Chondrocyte (in vitro differentiated cells): ENCODE measurements around the gene WFIKKN2. TPM values are rescaled to one million over a fixed set of nuclear protein-coding genes. Genes with fewer than 3 reads are reported as not detected.

Experiments
- DNase-seq: peaks from one replicate; pipeline ENCODE4 v3.0.0; 2021; ENCODE audit warnings: mixed read lengths, low spot score
- H3K27ac Mint-ChIP-seq: one replicate; pipeline ENCODE4 v1.8.0; 2021; ENCODE audit warnings: mild to moderate bottlenecking, moderate library complexity, mixed read lengths; ENCODE audit not compliant: unreplicated experiment
- H3K27me3 Mint-ChIP-seq: 2 replicates; pipeline ENCODE4 v1.8.0; 2021; ENCODE audit warnings: low read depth, mixed read lengths
- H3K36me3 Mint-ChIP-seq: 2 replicates; pipeline ENCODE4 v1.8.0; 2021; ENCODE audit warnings: low read depth, mixed read lengths
- H3K4me1 Mint-ChIP-seq: 2 replicates; pipeline ENCODE4 v1.8.0; 2021; ENCODE audit warnings: low read depth, mild to moderate bottlenecking, mixed read lengths
- H3K4me3 Mint-ChIP-seq: one replicate; pipeline ENCODE4 v1.8.0; 2021; ENCODE audit warnings: mild to moderate bottlenecking, moderate library complexity, mixed read lengths; ENCODE audit not compliant: unreplicated experiment
- H3K9me3 Mint-ChIP-seq: 2 replicates; pipeline ENCODE4 v1.8.0; 2021; ENCODE audit warnings: low read depth, mixed read lengths
- total RNA-seq: library from RNA; stranded (reverse); gene quantifications from 3 replicates; pipeline ENCODE4 v1.2.1, GENCODE V29; 2021
- TF ChIP-seq, protein P1 (sequence below): fragments of 200-600 bp; sonication (generic); IDR thresholded peaks from 2 replicates; pipeline ENCODE4 v1.5.0; 2021; ENCODE audit warnings: antibody characterized with exemption, mild to moderate bottlenecking, moderate library complexity

The WFIKKN2 gene
- total RNA-seq, 1 donor from 2014 or later = 0.12 TPM

DNA sequence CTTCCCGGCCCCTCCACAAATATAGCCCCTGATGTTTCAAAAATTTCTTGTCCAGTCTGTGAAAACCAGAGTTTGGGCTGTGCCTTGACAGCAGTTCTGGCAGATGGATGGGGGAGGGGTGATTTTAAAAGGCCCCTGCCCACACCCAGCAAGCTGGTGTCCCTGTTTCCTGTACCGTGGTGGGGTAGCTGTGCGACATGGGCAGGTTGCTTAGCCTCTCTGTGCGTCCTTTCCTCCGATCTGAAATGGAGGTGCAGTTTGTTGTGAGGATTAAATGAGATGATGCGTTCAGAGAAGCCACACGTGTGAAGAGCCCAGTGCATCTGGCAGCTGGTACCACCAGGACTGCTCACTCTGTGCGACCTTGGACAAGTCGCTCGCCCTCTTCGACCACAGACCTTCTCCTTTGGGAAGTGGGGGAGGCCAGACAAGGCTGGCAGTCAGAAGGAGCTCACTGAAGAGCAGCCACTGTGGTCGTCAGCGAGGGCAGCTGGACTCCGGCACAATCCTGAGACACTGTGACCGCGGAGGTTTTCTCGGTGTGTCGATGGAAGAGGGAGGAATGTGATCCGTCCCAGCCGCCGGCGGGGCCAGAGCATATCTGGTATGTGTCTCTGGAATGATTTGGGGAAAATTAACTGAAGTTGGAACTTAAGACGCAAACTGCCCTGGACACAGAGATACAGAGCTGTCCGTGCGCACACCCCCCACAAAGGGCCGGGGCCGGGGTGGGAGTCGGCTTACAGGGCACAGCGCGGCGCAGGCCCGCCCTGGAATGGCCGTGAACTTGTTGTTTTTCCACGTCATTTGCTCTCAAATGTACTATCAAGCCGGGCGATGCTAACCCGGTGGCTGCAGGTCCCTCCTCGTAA is 721 bp upstream of the WFIKKN2 start:
- H3K27ac Mint-ChIP-seq = peak overlapping the region; percentile 41
- peak; percentile 72 for DNase-seq

GRCh38 chr17:50836826-50837225 is 1.4 kb downstream of the WFIKKN2 start:
- no peaks in the 10 kb centered on the region for H3K27me3 Mint-ChIP-seq
- DNase-seq = peak; percentile 64
- H3K9me3 Mint-ChIP-seq = no peaks in the 10 kb centered on the region
- no peak overlapping the region for H3K27ac Mint-ChIP-seq
- TF ChIP-seq, protein P1, sequence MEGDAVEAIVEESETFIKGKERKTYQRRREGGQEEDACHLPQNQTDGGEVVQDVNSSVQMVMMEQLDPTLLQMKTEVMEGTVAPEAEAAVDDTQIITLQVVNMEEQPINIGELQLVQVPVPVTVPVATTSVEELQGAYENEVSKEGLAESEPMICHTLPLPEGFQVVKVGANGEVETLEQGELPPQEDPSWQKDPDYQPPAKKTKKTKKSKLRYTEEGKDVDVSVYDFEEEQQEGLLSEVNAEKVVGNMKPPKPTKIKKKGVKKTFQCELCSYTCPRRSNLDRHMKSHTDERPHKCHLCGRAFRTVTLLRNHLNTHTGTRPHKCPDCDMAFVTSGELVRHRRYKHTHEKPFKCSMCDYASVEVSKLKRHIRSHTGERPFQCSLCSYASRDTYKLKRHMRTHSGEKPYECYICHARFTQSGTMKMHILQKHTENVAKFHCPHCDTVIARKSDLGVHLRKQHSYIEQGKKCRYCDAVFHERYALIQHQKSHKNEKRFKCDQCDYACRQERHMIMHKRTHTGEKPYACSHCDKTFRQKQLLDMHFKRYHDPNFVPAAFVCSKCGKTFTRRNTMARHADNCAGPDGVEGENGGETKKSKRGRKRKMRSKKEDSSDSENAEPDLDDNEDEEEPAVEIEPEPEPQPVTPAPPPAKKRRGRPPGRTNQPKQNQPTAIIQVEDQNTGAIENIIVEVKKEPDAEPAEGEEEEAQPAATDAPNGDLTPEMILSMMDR = no peak
- no peak overlapping the region for H3K4me3 Mint-ChIP-seq
- H3K4me1 Mint-ChIP-seq = peaks cover 13% of the 10 kb centered on the region
- no peaks in the 10 kb centered on the region for H3K36me3 Mint-ChIP-seq

More for the DNA sequence above, 721 bp upstream of the WFIKKN2 start:
- TF ChIP-seq, protein P1 = no peak
- Mint-ChIP-seq H3K4me3 (peak overlapping the region; percentile 65), H3K36me3 (no peaks in the 10 kb centered on the region), H3K4me1 (peaks cover 32% of the 10 kb centered on the region), H3K27me3 (no peaks in the 10 kb centered on the region), H3K9me3 (no peaks in the 10 kb centered on the region)

DNA sequence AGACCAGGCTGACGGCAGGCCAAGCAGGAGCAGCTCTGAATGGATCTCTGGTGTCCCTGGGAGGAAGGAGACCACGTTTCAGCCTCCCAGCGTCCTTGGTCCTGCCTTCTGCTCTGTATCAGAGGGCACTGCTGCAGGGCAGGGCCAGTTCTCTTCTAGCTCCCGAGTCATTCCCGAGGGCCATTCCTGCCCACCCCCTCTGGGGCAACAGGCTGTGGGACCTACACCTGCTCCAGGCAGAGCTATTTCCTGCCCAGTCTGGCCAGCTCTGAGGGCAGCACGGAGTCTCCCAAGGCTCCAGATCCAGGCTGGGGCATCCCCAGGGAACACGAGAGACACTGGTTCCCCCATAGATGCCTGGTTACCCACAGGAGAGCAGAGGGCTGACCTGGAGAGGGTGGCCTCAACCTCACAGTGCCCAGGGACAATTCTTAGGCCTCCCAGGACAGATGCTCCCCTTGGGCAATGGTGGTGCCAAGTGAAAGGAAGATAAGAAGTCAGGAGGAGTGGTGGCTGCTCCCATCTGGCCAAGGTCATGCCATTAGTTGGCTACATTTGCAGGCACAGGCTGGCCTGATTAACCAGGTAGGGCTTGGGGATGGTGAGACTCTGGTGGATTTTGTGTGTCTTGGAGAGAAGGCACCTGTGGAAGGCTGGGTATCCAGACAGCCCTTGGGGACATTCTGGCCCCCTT is 2.0 kb downstream of the WFIKKN2 start:
- TF ChIP-seq, protein P1 = no peak
- Mint-ChIP-seq H3K27me3 (no peaks in the 10 kb centered on the region), H3K9me3 (no peaks in the 10 kb centered on the region), H3K36me3 (no peaks in the 10 kb centered on the region), H3K4me3 (no peak overlapping the region), H3K27ac (no peak overlapping the region), H3K4me1 (peaks cover 13% of the 10 kb centered on the region)
- DNase-seq = peak; percentile 84

DNA sequence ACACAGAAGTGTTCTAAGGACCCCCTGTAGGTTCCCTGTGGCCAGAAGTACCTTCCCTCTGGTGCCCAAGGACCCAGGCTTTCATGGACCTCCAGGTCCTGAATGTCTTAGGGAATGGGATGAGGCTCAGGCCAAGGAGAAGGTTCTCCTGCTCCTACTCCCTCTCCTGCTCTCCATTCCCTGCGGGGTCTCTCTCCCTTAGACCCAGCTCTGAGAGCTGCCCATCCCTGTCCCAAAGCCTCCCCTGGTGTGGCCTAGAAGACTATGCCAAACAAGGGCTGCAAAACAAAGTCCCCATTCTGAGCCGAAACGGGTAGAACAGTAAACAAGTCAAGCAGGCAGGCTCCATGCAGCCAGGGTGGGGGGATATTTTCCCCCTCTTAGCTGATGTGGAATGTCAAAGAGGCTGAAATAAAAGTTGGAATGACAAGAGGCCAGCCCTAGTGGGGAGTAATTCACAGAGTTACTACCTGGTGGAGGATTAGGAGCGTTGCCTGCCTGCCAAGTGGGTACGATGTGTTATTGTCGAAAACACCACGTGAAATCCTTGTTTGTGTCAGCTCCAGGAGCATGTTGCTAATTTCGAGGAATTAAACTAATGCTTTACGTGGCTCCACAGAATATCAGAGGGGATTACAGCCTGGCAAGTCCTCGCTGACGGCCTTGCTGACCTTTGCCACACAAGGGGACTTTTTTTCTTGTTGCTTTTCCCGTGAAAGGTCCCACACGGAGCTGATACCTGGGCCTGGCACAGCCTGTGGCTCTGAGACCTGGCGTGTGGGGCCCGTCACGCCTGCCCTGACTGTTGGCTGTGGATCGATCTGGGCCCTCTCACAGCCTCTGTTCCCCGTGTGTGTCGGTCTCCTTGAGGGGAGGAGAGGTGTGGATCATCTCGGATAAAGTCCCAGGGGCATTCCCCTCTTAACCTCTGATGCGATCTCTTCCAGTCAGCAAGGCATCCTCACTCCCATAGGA is 2.9 kb downstream of the WFIKKN2 start:
- no peaks in the 10 kb centered on the region for H3K27me3 Mint-ChIP-seq
- H3K36me3 Mint-ChIP-seq = no peaks in the 10 kb centered on the region
- TF ChIP-seq, protein P1 = no peak
- DNase-seq = peak; percentile 37
- H3K9me3 Mint-ChIP-seq = no peaks in the 10 kb centered on the region
- no peak overlapping the region for H3K4me3 Mint-ChIP-seq
- no peak overlapping the region for H3K27ac Mint-ChIP-seq
- peaks cover 13% of the 10 kb centered on the region for H3K4me1 Mint-ChIP-seq
